HG03108 (cell line): Measurements from ENCODE around the gene ACBD4.

Experiments used
- ATAC-seq: cut with Tn5 transposase; IDR thresholded peaks from one replicate; pipeline ENCODE4 v1.9.1; 2021; ENCODE audit warnings: moderate library complexity; ENCODE audit not compliant: unreplicated experiment

The ACBD4 gene

DNA sequence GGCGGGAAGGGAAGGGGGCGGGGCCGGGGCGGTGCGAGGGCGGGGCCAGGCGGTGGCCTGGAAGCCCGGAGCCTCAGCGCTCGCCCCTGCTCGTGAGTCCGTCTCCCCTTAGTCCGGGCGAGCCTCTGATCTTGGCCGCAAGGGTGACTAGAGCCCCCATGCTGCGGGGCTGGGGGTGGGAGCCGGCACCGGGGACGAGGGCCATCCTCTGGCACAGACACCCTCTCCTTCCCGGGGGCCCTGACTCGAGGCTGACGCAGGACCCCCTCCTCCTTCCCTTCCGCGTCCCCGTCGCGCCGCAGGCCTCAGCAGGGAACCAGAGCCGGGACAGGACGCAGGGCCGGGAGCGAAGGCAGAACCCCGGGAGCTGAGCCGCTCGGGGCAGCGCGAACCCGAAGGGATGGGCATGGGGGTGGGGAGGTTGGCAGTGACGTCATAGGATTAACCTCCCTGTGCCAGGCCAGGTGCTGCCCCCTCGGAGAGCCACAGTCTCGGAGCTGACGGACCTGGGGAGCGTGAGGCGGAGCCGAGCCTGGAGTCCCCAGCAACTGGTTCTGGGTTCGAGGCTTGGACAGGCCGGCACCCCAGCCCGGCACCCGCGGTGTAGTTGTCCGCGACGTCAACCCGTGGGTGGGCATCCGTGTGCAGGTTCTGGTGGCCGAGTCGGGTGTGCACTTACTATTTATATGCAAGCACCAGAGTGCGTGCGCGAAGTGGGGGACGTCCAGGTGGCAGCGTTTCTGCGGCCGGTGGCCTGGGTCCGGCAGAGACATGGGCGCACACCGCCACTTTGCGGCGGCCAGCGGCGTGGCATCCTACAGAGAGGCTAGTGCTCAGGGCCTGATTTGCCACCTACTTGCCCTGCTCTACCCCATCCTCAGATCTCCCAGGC, 2.7 kb upstream of the ACBD4 start:
- no peak for ATAC-seq

DNA sequence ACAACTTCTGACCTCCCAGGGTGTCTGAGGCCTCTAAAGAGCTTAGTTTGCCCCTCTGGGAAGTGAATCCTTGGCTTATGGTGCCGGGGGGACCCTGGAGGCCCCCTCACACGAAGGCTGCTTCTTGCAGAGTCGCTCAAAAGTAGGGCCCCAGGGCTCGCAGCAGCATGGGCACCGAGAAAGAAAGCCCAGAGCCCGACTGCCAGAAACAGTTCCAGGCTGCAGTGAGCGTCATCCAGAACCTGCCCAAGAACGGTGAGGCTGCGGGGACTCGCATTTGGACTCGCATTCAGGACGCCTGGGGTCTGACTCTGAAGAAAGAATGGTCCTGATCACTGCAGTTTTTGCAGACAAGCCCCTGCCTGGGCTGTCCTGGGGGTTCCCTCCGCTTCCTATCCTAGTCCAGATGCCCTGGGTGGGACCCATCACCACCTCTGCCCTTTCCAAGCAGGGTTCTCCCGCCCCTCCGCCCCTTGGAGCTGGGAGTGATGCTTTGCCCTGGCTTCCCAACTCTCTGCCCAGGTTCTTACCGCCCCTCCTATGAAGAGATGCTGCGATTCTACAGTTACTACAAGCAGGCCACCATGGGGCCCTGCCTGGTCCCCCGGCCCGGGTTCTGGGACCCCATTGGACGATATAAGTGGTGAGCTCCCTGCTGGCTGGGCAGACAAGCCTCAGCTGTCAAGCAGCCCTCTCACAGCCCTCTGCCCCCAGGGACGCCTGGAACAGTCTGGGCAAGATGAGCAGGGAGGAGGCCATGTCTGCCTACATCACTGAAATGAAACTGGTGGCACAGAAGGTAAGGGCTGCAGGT, 698 bp downstream of the ACBD4 start:
- ATAC-seq: no peak

DNA sequence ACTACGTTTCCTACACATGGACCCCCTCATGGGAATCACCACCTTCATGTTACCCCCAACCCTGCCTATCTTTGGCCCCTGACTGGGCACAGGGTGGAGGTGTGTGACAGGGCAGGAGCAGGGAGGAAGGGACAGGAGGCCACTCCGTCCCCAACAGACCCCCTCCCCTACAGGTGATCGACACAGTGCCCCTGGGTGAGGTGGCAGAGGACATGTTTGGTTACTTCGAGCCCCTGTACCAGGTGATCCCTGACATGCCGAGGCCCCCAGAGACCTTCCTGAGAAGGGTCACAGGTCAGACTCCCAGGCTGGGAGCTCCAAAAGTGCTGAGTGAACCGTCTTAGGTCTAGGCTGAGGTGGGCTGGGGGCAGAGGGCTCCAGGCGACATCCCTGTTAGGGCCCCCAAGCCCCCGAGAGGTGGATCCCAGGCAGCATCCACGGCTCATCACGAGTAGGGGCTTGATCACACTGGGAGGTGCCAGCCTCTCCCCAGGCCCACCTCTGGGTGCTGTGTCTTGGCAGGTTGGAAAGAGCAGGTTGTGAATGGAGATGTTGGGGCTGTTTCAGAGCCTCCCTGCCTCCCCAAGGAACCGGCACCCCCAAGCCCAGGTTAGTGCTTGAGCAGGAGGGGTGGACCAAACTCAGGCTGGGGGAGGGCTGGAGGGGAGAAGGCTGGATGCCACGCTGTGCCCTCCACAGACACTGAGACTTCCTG, 1.5 kb downstream of the ACBD4 start:
- no peak for ATAC-seq

DNA sequence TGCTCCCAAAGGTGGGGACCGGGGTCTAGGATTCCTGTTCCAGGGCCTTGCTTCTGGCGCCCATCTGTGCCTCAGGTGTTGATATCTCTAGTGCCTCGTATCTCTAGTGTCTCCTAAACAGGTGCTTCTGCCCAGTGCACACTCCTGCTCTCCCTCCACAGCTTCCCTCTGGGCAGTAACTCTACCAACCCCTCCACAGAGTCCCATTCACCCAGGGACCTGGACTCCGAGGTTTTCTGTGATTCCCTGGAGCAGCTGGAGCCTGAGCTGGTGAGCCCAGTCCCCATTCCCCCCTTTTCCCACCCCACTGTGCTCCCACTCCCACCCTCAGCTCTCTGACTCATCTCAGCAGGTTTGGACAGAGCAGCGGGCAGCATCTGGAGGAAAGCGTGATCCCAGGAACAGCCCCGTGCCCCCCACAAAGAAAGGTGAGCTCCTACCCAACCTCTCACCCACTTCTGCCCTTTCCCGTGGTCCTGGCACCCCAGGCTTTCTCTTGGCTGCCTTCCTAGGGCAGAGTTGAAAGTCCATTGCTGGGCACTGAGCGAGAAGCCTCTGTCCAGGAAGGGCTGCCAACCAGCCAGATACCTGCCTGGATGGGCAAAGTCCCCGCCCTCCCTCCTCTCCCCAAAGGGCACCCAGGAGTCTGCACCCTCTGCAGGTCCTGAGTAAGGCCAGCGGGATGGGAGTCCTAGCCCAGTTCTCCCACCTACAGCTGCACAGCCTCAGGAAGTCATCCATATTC, 2.2 kb downstream of the ACBD4 start:
- ATAC-seq: no peak

DNA sequence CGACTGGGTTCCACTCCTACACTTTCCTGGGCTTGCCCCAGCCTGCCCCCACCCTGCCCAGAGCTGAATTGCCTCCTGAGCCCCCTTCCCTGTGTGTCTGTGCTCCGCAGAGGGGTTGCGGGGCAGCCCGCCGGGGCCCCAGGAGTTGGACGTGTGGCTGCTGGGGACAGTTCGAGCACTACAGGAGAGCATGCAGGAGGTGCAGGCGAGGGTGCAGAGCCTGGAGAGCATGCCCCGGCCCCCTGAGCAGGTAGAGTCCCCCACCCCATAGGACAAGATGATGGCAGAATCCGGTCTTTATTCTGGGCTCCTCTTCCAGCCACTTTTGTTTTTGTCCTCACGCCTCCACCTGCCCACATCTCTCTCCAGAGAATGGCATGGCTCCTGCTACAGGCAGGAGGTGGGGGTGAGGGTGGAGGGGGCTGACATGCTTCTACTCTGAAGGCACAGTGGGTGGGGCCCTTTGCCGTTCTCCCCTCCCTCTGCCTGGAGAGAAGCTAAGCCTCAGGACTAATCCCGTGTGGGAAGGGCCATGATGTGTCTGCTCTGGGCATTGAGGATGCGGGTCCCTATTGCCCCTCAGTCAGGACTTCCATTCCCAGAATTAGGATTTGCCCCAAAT, 3.5 kb downstream of the ACBD4 start:
- ATAC-seq: no peak

DNA sequence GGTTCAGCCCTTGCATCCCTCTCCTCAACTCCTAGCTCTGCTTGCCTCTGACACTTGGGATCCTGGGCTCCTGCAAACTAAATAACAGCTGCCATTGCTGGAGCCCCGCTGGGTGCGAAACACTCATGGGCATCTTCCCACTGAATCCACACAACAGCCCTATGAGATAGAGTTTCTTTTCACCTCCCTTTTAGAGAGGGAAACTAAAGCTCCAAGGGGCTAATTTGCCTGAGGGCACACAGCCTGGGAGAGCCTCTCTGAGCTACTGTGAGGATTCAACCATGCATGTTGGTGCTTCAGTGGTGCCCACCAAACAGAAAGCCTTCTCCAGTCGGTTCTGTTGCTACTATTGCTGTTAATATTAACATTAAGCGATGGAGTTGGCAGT, 4.0 kb downstream of the ACBD4 start:
- ATAC-seq: no peak

DNA sequence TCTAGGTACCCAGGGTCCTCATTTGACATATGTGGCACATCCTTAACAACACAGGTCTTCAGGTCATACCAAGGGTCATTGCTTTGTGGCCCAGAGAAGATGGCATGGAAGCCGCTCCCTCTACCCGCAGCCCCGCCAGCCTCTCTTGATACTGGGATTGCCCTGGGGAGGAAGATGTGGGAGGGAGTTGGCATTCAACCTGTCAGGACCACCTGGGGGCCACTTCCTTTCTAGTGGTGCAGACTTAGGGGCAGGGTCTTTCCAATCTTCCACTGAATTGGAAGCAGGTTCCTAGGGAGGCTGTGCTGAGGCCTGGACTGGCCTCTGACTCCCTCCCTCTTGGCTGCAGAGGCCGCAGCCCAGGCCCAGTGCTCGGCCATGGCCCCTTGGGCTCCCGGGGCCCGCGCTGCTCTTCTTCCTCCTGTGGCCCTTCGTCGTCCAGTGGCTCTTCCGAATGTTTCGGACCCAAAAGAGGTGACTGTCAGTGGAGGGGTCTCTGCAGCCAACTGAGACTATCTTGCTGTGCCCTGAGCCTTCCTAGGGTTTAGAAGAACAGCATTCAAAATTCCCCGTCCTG, 7.7 kb downstream of the ACBD4 start:
- no peak for ATAC-seq

DNA sequence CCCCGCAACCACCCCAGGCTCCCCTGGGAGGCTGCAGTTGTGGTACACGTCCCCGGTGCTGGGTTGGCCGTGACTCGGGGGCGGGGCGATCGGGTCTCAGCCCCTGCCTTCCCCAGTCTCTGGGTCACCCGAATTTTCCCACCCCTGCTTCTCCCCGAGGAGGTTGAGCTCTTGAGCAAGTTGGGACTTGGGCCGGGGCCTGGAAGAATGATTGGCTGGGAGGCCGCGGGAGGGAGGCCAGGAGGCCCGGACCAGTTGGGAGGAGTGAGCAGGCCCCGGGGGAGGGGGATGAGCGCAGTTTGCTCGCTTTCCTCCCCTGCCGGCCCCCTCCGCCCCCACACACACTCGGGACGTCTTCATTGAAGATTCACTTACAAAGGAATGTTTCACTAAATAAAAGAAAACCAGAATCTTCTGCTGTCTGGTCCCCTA, 8.3 kb downstream of the ACBD4 start:
- ATAC-seq: no peak

DNA sequence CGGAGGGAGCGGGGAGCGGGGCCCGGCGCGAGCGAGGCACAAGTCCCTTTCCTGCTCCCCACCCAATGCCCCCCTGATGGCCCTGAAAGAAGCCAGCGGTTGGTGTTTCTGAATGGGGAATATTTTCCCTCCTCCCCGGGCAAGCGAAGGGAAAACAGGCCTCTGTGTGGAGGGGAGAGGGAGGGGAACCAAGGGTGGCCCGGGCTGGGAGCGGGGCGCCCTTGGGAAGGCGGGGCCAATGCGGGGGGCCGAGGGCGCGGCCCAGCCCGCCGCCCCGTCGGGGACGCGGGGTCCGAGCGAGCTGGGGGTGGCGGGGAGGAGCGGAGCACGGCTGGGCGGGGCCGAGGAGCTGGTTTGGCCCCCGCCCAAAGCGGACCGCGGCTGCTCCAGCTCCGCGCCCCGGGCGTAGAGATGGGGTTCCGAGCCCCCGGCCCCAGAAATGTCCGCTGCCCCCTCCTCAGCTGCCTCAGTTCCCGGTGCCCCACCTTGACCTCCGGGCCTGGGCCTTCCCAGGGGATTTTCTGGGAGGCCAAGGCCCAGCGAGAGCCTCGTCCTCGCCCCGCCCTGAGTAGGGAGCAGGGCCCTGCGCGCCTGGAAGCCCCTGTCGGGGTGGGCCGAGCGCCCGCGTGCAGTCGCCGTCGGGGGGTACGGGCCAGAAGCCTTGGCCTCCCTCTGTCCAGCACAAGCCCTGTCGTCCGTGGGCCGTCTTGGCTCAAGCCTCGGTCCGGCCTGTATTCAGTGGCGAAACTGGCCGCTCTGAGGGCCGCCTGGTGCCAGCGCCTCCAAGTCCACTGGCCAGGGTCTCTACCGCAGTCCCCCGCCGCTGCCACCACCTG, 8.9 kb downstream of the ACBD4 start:
- no peak for ATAC-seq

DNA sequence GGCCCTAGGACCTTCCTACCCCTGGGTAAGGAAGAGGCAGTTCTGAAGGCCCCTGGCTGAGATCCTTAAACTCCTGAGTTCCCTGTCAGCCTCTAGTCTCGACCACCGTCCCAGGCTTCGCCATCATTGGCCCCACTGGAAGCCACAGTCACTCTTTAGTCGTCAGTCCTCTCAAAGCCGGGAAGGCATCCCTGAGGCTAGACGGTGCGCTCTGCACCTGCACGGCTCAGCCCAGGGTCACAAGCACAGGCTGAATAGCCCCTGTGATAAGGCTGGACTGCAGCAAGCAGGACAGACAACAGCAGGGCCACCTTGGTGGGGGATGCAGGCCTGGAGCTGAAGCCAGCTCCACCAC, 9.5 kb downstream of the ACBD4 start:
- no peak for ATAC-seq

DNA sequence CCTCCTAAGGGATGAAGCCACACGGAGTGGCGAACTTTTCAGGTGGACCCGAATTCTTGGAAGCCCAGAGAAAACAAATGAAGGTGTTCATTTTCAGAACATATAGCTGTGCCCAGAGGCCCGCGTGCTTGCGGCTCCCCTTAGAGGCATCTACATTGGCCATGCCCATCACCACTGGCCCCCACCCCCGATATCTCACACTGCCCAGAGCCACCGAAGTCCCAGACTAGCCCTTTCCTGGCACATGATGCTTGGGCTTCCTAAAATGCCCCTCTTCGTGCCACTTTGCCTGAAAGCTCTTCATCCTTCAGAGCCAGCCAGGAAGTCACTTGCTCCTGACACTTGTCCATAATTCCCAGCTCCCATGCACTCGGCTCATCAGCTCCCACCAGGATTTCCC, 10.7 kb downstream of the ACBD4 start:
- no peak for ATAC-seq

DNA sequence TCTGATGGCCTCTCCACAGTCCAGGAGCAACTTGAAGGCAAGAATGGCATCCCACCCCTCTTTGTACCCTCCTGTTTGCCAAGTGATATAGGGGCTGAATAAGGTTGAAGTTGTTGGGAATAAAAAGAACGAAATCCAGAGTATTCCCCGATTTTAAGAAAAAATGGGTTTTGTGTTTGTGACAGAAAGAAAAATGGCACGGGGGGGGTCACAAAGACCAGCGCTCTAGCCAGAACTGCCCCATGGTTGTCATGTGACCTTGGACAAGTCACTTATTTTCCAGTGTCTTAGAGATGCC, 11.1 kb downstream of the ACBD4 start:
- no peak for ATAC-seq

DNA sequence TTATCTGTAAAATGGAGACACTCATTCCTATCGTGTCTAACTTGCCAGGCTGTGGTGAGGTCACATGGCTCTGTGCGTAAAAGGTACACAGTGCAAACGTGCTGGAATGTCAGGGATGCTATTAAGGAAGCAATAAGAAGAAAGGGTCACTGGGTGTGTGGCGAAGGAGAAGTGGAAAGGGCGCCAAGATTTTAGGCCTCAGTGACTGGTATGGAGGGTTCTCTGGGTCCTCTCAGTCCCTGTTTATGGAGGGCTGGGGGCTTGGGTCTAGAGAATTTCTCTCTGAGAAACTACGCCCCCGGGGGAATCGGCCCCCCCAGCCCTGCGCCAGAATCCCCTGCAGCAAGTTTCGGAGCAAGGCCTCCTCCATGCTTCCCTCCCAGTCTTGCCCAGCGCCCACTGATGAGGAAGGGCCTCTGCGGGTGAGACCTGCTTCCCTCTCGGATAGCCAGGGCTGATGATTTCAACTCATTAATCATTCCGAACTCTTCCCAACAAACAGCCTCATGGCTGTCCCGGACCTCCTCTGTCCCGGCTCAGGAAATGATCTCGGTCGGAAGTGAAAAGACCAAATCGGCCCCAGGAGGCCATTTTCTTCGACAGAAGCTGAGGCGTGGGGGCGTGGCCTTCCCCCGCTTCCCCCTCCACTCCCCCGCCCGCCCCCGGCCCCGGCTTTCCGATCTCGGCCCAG, 11.5 kb downstream of the ACBD4 start:
- ATAC-seq: no peak

DNA sequence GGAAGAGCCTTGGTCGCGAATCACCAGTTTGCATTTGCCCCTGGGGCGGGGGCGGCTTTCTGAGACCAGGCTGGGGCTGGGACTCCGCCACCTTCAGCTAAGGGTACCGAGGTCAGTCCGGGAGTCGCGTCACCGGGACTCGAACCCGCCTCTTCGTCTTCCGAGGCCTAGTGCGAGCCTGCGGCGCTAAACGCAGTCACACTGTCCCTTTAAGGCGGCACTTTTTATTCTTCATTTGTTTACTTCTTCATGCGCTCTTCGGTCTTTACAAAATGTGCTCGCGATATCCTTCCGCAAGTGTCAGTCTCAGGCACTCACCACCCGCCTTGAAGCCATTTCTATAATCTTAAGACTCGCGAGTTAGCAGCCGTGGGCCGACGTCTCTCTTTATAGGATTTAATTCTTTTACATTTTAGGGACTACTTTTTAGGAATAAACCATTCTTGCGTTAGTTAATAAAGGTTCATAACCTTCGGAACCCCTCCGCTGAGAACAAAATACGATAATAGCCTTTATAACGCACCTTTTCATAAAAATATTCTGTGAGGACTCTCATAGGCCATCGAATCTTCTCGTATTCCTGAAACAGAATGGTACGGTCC, 12.2 kb downstream of the ACBD4 start:
- no peak for ATAC-seq

DNA sequence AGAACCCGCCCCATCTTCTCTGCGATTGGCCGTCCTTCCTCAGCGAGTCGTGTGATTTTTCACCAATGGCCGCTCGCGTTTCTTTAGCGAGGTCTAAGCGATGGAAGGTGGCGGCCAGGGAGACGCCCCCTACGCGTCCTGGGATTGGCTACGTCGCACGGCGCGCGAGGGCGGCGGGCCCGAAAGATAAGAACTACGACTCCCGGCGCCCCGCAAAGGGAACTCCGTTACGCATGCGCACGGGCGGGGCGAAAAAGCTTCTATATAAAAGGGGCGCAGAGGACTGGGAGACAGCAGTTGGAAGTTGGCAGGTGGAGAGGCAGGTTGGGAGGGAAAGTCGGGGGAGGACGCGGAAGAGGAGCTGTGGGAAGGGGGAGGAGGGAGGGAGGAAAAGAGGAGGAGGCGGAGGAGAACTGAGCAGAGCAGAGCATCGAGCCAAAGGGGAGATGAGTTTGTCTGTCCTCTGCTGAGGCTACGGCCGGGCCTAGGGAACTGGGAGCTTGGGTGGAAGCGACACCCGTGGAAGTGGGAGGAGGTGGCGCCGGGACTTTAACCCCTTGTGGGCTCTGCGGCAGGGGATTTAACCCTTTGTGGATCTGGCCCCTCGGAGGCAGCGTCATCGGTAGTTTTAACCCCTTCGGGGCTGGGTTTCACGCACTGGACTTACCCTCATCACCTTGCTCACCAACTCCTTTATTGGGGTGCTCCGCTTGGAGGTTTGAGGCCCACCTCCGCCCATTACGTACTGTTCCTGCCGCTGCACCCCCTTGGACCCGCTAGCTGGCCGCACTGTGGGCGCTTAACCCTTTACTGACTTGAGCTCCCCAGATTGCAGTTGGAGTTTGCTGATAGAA, 12.9 kb downstream of the ACBD4 start, which contains the start of gene HEXIM1:
TSS of gene HEXIM1 (plus strand) at position 293 of the 854 bp plus-strand sequence. CDS start 716 bp downstream, outside the sequence.
- ATAC-seq: peak; percentile 62

DNA sequence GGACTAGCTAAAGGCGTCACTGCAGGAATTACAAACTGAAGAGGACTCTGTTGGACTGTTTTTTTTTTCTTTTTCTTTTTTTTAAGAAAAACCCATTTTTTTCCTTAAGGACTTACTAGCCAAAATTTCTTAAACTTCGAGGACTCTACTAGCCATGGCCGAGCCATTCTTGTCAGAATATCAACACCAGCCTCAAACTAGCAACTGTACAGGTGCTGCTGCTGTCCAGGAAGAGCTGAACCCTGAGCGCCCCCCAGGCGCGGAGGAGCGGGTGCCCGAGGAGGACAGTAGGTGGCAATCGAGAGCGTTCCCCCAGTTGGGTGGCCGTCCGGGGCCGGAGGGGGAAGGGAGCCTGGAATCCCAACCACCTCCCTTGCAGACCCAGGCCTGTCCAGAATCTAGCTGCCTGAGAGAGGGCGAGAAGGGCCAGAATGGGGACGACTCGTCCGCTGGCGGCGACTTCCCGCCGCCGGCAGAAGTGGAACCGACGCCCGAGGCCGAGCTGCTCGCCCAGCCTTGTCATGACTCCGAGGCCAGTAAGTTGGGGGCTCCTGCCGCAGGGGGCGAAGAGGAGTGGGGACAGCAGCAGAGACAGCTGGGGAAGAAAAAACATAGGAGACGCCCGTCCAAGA, 13.7 kb downstream of the ACBD4 start:
- ATAC-seq: peak; percentile 30
